ENCODE measurements around the gene NAALADL2. TPM values are rescaled to one million over a fixed set of nuclear protein-coding genes. Genes with fewer than 3 reads are reported as not detected.

NAALADL2 gene
- polyA plus RNA-seq, 1 experiment, result 6.3 TPM

GRCh38 chr3:175246234-175246633 is 387.1 kb downstream of the NAALADL2 start:
- H3K4me3 ChIP-seq (ENCODE audit: low read depth, low read length), result no peak overlapping the region
- no peaks in the 10 kb centered on the region for H3K9me3 ChIP-seq (ENCODE audit: control insufficient read depth, insufficient read depth, low read length)
- ChIA-PET CTCF (interaction anchor here (1.0 kb wide), 1 partner anchor 1184 kb away, joined by 4 read pairs; no protein-coding TSS in a partner anchor), POLR2A (no interaction called here)
- TF ChIP-seq CTCF (IDR thresholded peaks at IDR 0.05; ENCODE audit: low read depth, low read length), result no peak
- no peaks in the 10 kb centered on the region for H3K27me3 ChIP-seq (ENCODE audit: control insufficient read depth, insufficient read depth, low read length)
- no peak for DNase-seq (ENCODE audit: low read depth, low spot score)
- no peak overlapping the region for H3K27ac ChIP-seq (ENCODE audit: low read depth, low read length)

GRCh38 chr3:175246766-175247165 is 387.6 kb downstream of the NAALADL2 start:
- no peak for DNase-seq (ENCODE audit: low read depth, low spot score)
- Histone ChIP-seq H3K27me3 (ENCODE audit: control insufficient read depth, insufficient read depth, low read length) (no peaks in the 10 kb centered on the region), H3K9me3 (ENCODE audit: control insufficient read depth, insufficient read depth, low read length) (no peaks in the 10 kb centered on the region), H3K4me3 (ENCODE audit: low read depth, low read length) (no peak overlapping the region), H3K27ac (ENCODE audit: low read depth, low read length) (no peak overlapping the region)
- POLR2A ChIA-PET, result no interaction called here
- no peak for TF ChIP-seq CTCF (IDR thresholded peaks at IDR 0.05; ENCODE audit: low read depth, low read length)
- CTCF ChIA-PET, result interaction anchor here (1.0 kb wide), 1 partner anchor 1183 kb away, joined by 4 read pairs; no protein-coding TSS in a partner anchor

- no peak overlapping the region for H3K4me3 ChIP-seq (ENCODE audit: low read depth, low read length)
- no peak overlapping the region for H3K27ac ChIP-seq (ENCODE audit: low read depth, low read length)
- no peak for DNase-seq (ENCODE audit: low read depth, low spot score)
- no peak for TF ChIP-seq CTCF (IDR thresholded peaks at IDR 0.05; ENCODE audit: low read depth, low read length)
- ChIA-PET POLR2A (no interaction called here), CTCF (no interaction called here)
- H3K9me3 ChIP-seq (ENCODE audit: control insufficient read depth, insufficient read depth, low read length), result no peaks in the 10 kb centered on the region
- H3K27me3 ChIP-seq (ENCODE audit: control insufficient read depth, insufficient read depth, low read length), result no peaks in the 10 kb centered on the region
Measured at GRCh38 chr3:175247629-175248028, 388.5 kb downstream of the NAALADL2 start.

DNA sequence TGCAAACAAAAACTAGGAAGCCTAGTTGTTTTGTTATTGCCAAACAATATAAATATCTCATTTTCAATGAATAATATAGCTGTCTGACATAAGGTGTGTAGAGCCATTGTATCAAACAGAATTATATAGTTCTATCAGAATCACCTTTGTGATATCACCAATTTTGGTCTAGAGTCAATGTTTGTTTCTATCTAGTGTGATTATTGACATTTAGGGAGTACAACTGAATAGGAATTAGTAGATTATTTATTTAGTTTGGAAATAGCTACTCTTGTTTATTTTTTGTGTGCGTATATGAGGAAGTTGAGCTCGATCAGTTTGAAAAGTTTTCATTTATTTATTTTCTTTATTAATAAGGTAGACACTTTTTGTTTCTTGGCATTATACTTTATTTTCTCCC is 389.7 kb downstream of the NAALADL2 start:
- H3K27ac ChIP-seq (ENCODE audit: low read depth, low read length), result no peak overlapping the region
- no peak for TF ChIP-seq CTCF (IDR thresholded peaks at IDR 0.05; ENCODE audit: low read depth, low read length)
- CTCF ChIA-PET, result no interaction called here
- POLR2A ChIA-PET, result no interaction called here
- no peaks in the 10 kb centered on the region for H3K9me3 ChIP-seq (ENCODE audit: control insufficient read depth, insufficient read depth, low read length)
- no peaks in the 10 kb centered on the region for H3K27me3 ChIP-seq (ENCODE audit: control insufficient read depth, insufficient read depth, low read length)
- no peak overlapping the region for H3K4me3 ChIP-seq (ENCODE audit: low read depth, low read length)
- DNase-seq (ENCODE audit: low read depth, low spot score), result no peak

DNA sequence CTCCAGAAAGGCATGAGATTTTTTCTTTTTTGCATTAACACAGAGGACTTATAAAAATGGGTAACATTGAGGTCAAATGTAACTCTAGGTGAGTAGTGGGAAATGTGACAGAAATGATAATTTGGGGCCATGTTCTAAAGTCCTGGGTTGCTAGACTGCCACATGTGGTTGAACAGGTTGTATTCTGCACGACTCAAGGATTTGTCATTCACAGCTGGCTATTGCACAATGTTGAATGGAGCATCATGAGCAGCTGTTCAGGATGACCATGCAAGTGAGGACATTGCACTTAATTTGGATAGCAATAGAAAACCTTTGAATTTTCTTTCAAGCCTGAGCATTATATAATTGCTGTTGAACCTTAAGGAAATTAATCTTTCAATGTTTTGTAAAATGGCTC is 396.6 kb downstream of the NAALADL2 start:
- no peak for TF ChIP-seq CTCF (IDR thresholded peaks at IDR 0.05; ENCODE audit: low read depth, low read length)
- Histone ChIP-seq H3K9me3 (ENCODE audit: control insufficient read depth, insufficient read depth, low read length) (no peaks in the 10 kb centered on the region), H3K4me3 (ENCODE audit: low read depth, low read length) (no peak overlapping the region), H3K27ac (ENCODE audit: low read depth, low read length) (no peak overlapping the region), H3K27me3 (ENCODE audit: control insufficient read depth, insufficient read depth, low read length) (no peaks in the 10 kb centered on the region)
- no peak for DNase-seq (ENCODE audit: low read depth, low spot score)
- ChIA-PET POLR2A (no interaction called here), CTCF (no interaction called here)
